Breast epithelium (tissue), 4 donors: Measurements from ENCODE around the gene LIPE. TPM values are rescaled to one million over a fixed set of nuclear protein-coding genes. Genes with fewer than 3 reads are reported as not detected.
A peak's percentile ranks its signal among the peaks of the same experiment; 100 is the strongest.

Experiments
- DNase-seq, 2 donors: peaks; one replicate each; pipeline ENCODE4 v3.0.0-alpha.2; 2019; ENCODE audit warnings: low spot score in 2 of 2
- H3K27ac ChIP-seq, 2 donors: fragments of 200-600 bp; sonication (generic) in 1 of 2; one replicate each; pipeline ENCODE4 v1.5.1; 2016 to 2019; ENCODE audit warnings: mild to moderate bottlenecking in 1 of 2
- H3K27me3 ChIP-seq, 2 donors: fragments of 200-600 bp; sonication (generic) in 1 of 2; one replicate each; pipeline versions ENCODE4 v1.5.1 to v1.6.0; 2017 to 2019; ENCODE audit warnings: control low read depth in 1 of 2, mild to moderate bottlenecking in 1 of 2
- H3K36me3 ChIP-seq: fragments of 200-600 bp; one replicate; pipeline ENCODE4 v1.5.1; 2019
- H3K4me1 ChIP-seq, 2 donors: fragments of 200-600 bp; sonication (generic); one replicate each; pipeline ENCODE4 v1.5.1; 2016 to 2019; ENCODE audit warnings: control low read depth in 1 of 2
- H3K4me3 ChIP-seq, 3 donors: fragments of 200-600 bp; sonication (generic); 1 replicate in 2 of 3; 2 replicates in 1 of 3; pipeline ENCODE4 v1.5.1; 2016 to 2019; ENCODE audit warnings: mild to moderate bottlenecking in 3 of 3, moderate library complexity in 2 of 3
- H3K9me3 ChIP-seq, 2 donors: fragments of 200-600 bp; sonication (generic) in 1 of 2; one replicate each; pipeline ENCODE4 v1.5.1; 2016 to 2019; ENCODE audit warnings: control low read depth in 1 of 2
- CTCF ChIP-seq, 3 donors: fragments of 450-650 bp; IDR thresholded peaks; one replicate each; pipeline ENCODE4 v1.5.1; 2016 to 2017; ENCODE audit warnings: antibody characterized with exemption in 3 of 3, mild to moderate bottlenecking in 3 of 3, moderate library complexity in 3 of 3
- POLR2A ChIP-seq: fragments of 450-650 bp; IDR thresholded peaks from one replicate; pipeline ENCODE4 v1.6.1; 2016; ENCODE audit warnings: antibody characterized with exemption, mild to moderate bottlenecking, moderate library complexity
- POLR2AphosphoS5 ChIP-seq, 3 donors: sonication (generic); formaldehyde crosslinking; IDR thresholded peaks; one replicate each; pipeline ENCODE4 v1.6.1; 2017; ENCODE audit warnings: antibody characterized with exemption in 3 of 3
- intact Hi-C: fragments of 100-400 bp; cut with DNase I; formaldehyde crosslinking; loops from one replicate; pipeline ENCODE4 v1.15.1; 2023; ENCODE audit warnings: low total_unique reads
- total RNA-seq, 3 donors: library from RNA; depleted of rRNA; stranded (reverse); fragments of >200 nt; gene quantifications; one replicate each; pipeline ENCODE4 v1.1.0, GENCODE V29; 2016

LIPE gene
- total RNA-seq, 3 donors from 2014 or later: 152 to 1,550 (median 380) TPM

GRCh38 chr19:42396381-42397262 is 30.6 kb downstream of the LIPE start:
- peaks cover 5 to 7% of the 10 kb centered on the region in 2 donors for H3K4me1 ChIP-seq
- intact Hi-C loops: no loop called here
- no peaks in the 10 kb centered on the region for H3K9me3 ChIP-seq
- peak; percentile 99 to 100 for DNase-seq
- peak in 1 of 3 donors; percentile 24 for TF ChIP-seq CTCF (IDR thresholded peaks at IDR 0.05)
- peak; percentile 83 to 98 (median 88) for TF ChIP-seq POLR2AphosphoS5 (IDR thresholded peaks at IDR 0.05)
- TF ChIP-seq POLR2A: peak; percentile 62
- no peaks in the 10 kb centered on the region for H3K27me3 ChIP-seq
- H3K27ac ChIP-seq: peak overlapping the region; percentile 98 to 99
- H3K36me3 ChIP-seq: no peaks in the 10 kb centered on the region
- H3K4me3 ChIP-seq: peak overlapping the region; percentile 44 to 67 (median 55)

GRCh38 chr19:42394751-42395150 is 32.4 kb downstream of the LIPE start:
- DNase-seq: no peak
- peaks cover 5 to 7% of the 10 kb centered on the region in 2 donors for H3K4me1 ChIP-seq
- no peaks in the 10 kb centered on the region for H3K36me3 ChIP-seq
- no peak overlapping the region for H3K4me3 ChIP-seq
- H3K27ac ChIP-seq: no peak overlapping the region
- intact Hi-C loops: no loop called here
- no peaks in the 10 kb centered on the region for H3K9me3 ChIP-seq
- no peaks in the 10 kb centered on the region for H3K27me3 ChIP-seq
- TF ChIP-seq POLR2AphosphoS5 (IDR thresholded peaks at IDR 0.05) (no peak), POLR2A (no peak), CTCF (IDR thresholded peaks at IDR 0.05) (no peak)

GRCh38 chr19:42392165-42392564 is 35.0 kb downstream of the LIPE start:
- H3K36me3 ChIP-seq: no peaks in the 10 kb centered on the region
- no peaks in the 10 kb centered on the region for H3K9me3 ChIP-seq
- DNase-seq: no peak
- intact Hi-C loops: no loop called here
- H3K27ac ChIP-seq: no peak overlapping the region
- no peak overlapping the region for H3K4me3 ChIP-seq
- TF ChIP-seq CTCF (IDR thresholded peaks at IDR 0.05) (no peak), POLR2AphosphoS5 (IDR thresholded peaks at IDR 0.05) (no peak), POLR2A (no peak)
- H3K4me1 ChIP-seq: peaks cover 0 to 3% of the 10 kb centered on the region in 2 donors
- no peaks in the 10 kb centered on the region for H3K27me3 ChIP-seq

- no peaks in the 10 kb centered on the region for H3K36me3 ChIP-seq
- H3K27ac ChIP-seq: no peak within 1 kb of the TSS
- H3K4me3 ChIP-seq: no peak within 1 kb of the TSS
- DNase-seq: no peak
- intact Hi-C loops: no loop called here
- H3K27me3 ChIP-seq: no peaks in the 10 kb centered on the region
- H3K9me3 ChIP-seq: no peaks in the 10 kb centered on the region
- TF ChIP-seq CTCF (IDR thresholded peaks at IDR 0.05): no peak
- TF ChIP-seq POLR2A: no peak
- no peak for TF ChIP-seq POLR2AphosphoS5 (IDR thresholded peaks at IDR 0.05)
- no peaks in the 10 kb centered on the region for H3K4me1 ChIP-seq
Measured at GRCh38 chr19:42389899-42390298, 37.3 kb downstream of the LIPE start, which contains the start of gene CNFN. Gene CNFN (minus strand): TSS chr19:42390297. CDS start chr19:42389037, 1,260 bp downstream.

- Histone ChIP-seq H3K9me3 (no peaks in the 10 kb centered on the region), H3K27ac (no peak overlapping the region), H3K36me3 (no peaks in the 10 kb centered on the region), H3K4me3 (no peak overlapping the region), H3K27me3 (no peaks in the 10 kb centered on the region), H3K4me1 (no peaks in the 10 kb centered on the region)
- DNase-seq: no peak
- TF ChIP-seq POLR2A (no peak), POLR2AphosphoS5 (IDR thresholded peaks at IDR 0.05) (no peak), CTCF (IDR thresholded peaks at IDR 0.05) (no peak)
- intact Hi-C loops: no loop called here
Measured at GRCh38 chr19:42388851-42389489, 38.2 kb downstream of the LIPE start.
